ENCODE data around the gene PTCSC3.

GRCh38 chr14:36204461-36205073 lies 28.0 kb upstream of the PTCSC3 start:
- no peak for TF ChIP-seq CTCF (IDR thresholded peaks at IDR 0.05; ENCODE audit: poor library complexity)
- no peak for TF ChIP-seq EZH2 (IDR thresholded peaks at IDR 0.05; ENCODE audit: borderline replicate concordance)
- TF ChIP-seq EZH2phosphoT487 (IDR thresholded peaks at IDR 0.05; ENCODE audit: low read depth, severe bottlenecking, unreplicated experiment) = no peak

Measured in hepatocyte (in vitro differentiated cells).